Ammon's horn (tissue), 1 donor: ENCODE results near the gene CHMP4A.
"Not testable (repeated sequence)": the region's sequence is repeated elsewhere in the genome, so short reads cannot be mapped to it uniquely, and the experiment has no call there.

ENCODE experiments used
- DNase-seq: peaks from one replicate; pipeline ENCODE4 v3.0.0-alpha.2; 2016; ENCODE audit warnings: low spot score

The CHMP4A gene

DNA sequence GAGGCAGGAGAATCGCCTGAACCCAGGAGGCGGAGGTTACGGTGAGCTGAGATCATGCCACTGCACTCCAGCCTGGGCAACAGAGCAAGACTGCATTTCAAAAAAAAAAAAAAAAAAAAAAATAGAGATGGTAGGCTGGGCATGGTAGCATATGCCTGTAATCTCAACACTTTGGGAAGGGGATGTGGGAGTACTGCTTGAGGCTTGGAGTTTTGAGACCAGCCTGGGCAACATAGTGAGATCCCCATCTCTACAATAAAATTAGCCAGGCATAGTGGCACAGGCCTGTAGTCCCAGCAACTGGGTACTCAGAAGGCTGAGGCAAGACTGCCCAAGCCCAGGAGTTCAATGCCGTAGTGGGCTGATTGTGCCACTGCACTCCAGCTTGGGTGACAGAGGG, 9.7 kb upstream of the CHMP4A start:
- not testable (repeated sequence) for DNase-seq

DNA sequence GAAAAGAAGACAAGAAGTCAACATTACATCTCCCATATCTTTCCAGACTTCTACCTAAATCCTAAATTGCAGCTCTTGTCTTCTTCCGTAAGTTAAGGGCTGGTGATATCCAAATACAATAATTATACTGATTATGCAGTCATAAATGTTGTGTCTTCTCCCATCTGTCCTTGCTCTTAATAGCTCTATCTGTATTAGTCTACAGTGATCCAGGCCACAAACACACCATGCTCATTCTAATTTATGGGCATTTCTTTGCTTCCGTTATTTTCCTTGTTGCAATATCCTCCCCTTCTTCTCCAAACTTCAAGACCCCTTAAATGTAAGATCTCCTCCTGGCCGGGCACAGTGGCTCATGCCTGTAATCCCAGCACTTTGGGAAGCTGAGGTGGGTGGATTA, 6.2 kb upstream of the CHMP4A start:
- no peak for DNase-seq

DNA sequence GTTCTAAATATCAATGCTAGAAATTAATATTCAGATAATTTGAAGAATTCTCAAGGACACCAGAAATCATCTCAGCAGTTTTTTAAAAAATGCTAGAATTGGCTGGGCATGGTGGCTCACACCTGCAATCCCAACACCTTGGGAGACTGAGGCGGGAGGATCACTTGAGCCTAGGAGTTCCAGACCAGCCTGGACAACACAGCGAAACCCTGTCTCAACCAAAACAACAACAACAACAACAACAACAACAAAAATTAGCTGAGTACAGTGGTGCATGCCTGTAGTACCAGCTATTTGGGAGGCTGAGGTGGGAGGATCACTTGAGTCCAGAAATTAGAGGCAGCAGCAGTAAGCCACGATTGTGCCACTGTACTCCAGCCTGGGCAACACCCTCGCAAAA, 5.8 kb upstream of the CHMP4A start:
- DNase-seq: no peak

DNA sequence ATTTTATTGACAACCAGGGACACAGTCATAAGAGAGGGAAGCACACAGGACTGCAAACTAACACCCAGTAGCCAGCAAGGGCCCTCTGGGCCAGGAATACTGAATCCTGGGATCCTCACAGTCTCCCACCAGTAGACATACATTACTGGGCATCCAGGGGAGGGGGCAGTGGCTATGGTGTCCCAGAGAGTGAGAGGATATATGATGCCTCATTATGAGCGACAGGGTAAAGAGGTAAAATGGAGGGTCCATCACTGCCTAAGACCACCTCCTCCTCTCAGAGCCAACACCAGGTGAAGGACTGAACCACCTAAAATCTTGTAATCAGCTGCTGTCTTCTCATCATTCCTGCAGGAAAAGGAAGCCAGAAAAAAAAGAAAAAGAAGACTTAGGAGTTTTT, 3.6 kb upstream of the CHMP4A start:
- DNase-seq: not testable (repeated sequence)

DNA sequence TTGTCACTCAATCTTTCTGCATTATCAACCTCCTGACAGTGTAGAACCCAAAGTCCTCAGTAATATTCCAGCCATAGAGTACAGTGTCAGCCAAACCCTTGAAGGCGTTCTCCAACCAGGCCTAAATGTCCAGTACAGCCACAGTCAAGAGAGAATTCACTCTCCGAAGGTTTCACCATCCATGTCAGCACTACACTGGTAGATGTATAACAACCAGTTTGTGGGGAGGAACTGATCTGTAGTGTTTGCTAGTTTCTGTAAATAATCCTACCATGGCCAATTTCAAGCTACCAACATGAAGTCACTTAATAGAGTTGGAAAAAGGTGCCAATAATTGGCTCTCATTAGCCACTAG, 3.0 kb upstream of the CHMP4A start:
- no peak for DNase-seq

DNA sequence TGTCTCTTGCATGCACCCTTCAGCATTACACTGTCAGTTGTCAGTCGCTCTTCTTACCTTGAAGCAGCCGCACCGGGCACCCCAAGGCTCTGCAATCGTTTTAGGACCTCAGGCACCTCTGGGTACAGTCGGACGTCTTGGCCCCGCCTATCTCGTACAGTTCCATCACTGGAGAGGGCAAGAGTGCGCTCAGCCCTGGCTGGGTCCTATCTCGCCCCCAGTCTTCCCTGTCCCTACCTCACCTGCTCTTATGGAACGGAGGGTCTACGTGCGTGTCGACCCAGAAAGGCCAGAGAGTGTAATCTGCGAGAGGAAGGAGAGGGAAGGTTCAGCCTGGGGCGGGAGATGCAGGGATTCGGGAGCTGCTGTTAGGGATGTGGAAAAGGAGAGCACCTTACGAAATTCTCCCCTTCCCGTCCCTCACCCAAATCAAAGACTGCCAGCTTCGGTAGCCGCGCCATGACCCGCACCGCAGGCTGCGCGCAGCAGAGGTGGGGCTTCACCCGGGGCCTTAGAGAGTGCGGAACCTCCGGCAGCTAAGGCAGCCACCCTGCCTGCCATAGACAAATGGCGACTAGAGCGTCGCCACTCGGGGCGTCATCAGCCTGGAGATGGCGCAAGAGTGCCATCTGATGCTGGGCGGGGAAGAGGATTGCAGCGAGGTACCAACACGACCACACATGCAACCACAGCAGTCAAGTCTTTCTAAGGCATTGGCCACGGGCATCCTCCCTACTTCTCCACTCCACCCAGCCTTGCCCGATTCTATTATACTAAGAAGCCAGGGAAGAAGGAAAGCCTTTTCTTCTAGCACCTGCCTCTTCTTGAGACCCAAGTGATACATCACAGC, 2.4 kb upstream of the CHMP4A start, which contains the start of gene MDP1:
MDP1 (minus strand) TSS at position 572 of the 850 bp plus-strand sequence; CDS start at position 461, 111 bp downstream.
- DNase-seq: peak; percentile 97

DNA sequence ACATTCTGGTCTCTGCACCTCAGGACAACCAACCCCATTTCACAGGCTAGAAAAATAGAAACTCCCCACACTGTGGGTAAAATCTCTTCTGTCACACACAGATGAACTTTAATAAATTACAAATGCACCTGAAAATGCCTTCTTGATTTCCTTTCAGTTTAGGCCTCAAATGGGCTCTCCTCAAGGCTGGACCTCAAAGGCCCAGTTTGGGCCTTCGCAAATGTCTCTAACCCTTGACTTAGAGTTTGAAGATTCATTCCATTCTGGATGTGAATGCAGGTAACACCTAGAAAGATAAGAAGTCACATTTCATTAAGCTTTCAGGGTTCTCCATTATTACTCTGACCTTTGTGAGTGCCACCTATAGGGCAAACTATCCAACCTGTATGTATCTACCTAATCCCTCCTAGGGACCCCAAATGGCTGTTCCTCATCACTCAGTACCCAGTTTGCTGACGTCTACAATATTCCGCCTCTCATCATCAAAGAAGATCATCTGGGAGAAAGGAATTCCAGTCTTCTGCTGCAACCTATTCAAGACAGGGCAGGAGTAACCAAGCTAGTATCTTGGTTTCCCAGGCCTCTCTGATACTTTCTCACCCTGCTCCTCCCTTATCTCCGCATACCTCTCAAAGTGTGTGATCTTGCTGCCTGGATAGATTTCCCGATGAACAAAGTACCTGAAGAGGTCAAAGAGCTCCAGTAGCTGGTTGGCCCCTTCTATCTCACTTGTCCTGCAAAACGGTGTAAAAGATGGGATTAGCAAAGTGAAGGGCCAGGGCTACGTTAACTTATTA, 776 bp upstream of the CHMP4A start:
- DNase-seq: no peak

DNA sequence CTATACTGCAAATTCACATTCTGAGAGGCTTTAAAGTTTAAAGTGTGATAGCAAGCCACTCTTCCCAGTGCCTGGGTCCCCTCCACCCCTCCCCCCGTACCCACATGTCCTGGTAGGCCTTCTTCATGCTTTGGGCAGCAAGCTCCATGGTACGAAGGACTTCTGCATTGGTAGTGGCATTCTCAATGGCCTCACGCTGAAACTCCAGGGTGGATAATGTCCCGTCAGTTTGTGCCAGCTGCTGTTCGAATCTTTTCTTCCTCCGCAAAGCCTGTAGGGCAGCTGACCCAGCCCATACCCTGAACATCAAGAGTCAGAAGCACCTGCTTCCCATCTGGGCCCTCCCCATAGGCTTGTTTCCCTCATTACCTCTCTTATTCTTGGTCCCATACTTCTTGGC, 2.0 kb downstream of the CHMP4A start:
- DNase-seq: no peak

DNA sequence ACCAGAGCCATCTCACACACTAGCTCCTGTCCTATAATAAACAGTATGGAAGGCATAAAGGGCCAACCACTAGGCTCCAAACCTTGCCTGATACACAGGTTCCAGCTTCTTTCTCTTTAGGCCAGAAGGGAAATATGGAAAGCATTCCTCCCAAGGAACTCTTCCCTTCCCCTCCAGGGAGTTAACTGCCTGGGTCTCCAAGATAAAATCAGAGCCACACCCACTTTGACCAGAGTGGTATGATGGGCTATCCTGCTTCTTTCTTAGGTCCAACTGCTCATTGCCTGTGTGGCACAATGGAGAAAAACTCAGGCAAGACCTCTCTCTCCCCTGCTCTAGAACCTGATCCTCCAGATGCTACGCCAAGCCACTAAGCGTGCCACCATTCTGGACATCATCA, 5.7 kb downstream of the CHMP4A start:
- DNase-seq: no peak

DNA sequence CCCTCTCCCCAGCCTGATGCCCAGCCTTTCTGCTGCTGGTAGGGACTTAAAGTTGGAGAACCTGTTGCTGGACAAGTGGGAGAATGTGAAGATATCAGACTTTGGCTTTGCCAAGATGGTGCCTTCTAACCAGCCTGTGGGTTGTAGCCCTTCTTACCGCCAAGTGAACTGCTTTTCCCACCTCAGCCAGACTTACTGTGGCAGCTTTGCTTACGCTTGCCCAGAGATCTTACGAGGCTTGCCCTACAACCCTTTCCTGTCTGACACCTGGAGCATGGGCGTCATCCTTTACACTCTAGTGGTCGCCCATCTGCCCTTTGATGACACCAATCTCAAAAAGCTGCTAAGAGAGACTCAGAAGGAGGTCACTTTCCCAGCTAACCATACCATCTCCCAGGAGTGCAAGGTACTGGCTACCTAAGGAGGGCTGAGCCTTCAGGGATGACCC, 6.2 kb downstream of the CHMP4A start:
- no peak for DNase-seq

DNA sequence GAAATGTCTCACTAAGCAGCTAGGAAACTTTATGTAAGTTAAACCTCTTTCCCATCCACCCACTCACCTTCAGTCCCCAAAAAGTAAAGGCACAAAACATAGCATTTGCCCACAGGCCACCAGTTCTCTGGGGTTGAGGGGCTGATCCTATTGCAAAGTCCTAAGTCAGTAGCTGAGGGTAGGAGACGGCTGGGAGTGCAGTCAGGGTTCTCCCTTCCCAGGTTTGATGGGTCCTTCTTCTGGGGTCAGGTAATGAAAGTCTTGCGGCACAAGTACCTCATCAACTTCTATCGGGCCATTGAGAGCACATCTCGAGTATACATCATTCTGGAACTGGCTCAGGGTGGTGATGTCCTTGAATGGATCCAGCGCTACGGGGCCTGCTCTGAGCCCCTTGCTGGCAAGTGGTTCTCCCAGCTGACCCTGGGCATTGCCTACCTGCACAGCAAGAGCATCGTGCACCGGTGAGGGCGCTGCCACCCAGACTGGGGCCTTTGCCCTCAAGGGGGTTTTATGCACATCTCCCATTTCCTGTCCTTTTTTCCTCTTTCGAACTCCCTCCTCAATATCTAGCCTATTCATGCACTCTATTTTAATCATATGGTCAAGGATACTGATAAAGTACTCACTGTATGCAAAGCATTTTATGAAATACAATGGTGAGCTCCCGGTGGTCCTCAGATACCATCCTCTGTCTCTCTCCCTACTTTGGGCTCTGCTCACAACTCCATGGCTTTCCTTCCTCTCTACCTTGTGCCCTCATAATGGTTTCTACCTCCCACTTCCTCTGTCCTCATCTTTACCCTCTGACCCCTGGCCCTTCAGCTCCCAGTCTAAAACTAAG, 6.8 kb downstream of the CHMP4A start:
- DNase-seq: no peak

DNA sequence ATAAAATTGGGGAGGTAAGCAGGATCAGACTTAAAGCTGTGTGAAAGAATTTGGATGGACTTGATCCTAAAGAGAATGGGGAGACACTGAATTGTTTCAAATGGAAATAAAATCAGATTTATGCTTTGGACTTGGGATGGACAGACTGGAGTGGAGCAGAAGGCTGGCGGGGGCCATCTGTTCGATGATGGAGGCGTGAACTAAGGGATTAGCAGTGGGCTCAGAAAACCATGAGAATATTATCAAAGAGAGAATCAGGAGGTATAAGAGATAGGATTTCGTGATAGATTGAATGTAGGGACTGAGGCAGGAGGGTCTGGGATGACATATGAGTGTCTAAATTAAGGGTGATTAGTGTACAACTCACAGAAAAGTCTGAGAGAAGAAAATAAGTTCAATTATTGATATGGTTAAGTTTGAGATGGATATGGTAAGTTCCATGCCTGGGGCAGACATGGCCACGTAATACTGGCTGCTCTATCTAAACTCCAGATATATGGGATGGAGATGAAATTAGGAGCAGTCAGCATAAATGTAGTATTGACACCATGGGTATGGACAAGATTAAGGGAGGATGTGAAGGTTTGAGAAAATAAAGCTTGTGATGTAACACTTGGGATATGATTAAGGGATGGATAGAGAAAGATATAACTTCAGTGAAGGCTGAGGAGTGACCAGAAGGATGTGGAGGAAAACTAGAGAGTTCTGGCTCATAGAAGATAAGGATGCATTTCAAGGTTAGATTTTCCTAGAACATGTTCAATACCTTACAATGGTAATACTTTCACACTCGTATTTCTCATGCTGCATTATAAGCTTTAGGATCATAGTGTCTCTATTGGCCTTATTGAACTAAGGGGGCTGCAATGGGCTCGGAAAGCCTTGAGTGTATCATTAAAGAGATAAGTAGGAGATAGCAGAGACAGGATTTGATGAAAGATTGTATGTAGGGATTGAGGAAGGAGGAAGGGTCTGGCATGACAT, 8.8 kb downstream of the CHMP4A start:
- no peak for DNase-seq

DNA sequence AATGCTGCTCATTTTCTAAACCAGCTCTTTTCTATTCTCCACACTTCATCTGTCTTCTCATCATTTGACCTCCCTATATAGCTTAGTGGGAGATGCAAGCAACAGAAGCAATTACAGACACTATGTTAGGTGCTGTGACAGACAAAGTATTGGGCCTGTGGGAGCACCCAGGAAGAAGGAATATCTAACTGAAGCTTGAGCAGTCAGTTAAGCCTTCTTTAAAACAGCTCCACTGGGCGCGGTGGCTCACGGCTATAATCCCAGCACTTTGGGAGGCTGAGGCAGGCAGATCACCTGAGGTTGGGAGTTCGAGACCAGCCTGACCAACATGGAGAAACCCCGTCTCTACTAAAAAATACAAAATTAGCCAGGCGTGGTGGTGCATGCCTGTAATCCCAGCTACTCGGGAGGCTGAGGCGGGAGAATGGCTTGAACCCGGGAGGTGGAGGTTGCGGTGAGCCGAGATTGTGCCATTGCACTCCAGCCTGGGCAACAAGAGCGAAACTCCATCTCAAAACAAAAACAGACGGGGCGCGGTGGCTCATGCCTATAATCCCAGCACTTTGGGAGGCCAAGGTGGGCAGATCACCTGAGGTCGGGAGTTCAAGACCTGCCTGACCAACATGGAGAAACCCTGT, 9.9 kb downstream of the CHMP4A start:
- not testable (repeated sequence) for DNase-seq

DNA sequence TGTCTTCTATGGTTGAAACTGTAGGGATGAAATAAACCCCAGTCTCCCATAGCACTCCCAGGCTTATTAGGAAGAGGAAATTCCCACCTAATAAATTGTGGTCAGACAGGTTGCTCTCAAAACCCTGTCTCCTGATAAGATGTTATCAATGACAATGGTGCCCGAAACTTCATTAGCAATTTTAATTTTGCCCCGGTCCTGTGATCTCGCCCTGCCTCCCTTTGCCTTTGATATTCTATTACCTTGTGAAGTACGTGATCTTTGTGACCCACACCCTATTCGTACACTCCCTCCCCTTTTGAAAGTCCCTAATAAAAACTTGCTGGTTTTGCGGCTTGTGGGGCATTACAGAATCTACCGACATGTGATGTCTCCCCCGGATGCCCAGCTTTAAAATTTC, 10.8 kb downstream of the CHMP4A start:
- not testable (repeated sequence) for DNase-seq

DNA sequence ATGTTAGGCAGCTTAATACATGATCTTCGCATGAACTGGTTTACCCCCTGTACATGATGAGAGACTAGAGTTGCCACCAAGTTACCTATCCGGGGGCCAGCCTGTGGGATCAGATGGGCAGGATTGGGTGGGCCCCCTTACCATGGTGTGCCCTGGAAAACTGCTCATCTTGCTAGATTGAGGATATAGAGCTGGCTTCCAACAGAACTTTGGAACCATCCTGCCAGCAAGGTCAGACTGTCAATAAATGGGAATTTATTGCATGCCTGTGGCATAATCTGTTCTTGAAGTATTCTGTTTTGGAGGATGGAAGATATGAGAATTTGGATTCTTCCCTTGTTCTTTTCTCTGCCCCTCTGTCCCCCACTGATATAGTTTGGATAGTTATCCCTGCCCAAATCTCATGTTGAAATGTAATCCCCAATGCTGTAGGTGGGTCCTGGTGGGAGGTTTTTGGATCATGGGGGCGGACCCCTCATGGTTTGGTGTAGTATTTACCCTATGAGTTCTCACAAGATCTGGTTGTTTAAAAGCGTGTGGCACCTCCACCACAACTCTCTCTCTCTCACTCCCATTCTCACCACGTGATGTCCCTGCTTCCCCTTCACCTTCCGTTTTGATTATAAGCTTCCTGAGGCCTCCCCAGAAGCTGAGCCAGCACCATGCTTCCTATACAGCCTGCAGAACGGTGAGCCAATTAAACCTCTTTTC, 14.3 kb downstream of the CHMP4A start:
- DNase-seq: no peak

DNA sequence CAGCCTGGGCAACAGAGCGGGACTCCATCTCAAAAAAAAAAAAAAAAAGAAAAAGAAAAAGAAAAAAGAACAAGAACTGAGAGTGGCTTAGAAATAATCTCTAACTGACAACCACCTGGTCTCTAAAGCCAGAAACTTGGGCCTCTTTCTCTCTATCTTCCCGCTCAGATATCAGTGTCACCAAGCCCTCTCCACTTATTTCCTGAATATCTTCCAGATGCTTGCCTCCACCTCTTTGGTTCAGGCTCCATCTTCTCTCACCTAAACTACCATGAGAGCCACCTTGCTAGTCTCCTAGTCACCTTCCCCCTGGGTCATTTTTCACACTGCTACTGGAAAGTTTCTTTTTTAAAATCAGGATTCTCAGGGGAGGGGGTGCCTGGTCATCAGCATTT, 16.2 kb downstream of the CHMP4A start:
- DNase-seq: no peak

DNA sequence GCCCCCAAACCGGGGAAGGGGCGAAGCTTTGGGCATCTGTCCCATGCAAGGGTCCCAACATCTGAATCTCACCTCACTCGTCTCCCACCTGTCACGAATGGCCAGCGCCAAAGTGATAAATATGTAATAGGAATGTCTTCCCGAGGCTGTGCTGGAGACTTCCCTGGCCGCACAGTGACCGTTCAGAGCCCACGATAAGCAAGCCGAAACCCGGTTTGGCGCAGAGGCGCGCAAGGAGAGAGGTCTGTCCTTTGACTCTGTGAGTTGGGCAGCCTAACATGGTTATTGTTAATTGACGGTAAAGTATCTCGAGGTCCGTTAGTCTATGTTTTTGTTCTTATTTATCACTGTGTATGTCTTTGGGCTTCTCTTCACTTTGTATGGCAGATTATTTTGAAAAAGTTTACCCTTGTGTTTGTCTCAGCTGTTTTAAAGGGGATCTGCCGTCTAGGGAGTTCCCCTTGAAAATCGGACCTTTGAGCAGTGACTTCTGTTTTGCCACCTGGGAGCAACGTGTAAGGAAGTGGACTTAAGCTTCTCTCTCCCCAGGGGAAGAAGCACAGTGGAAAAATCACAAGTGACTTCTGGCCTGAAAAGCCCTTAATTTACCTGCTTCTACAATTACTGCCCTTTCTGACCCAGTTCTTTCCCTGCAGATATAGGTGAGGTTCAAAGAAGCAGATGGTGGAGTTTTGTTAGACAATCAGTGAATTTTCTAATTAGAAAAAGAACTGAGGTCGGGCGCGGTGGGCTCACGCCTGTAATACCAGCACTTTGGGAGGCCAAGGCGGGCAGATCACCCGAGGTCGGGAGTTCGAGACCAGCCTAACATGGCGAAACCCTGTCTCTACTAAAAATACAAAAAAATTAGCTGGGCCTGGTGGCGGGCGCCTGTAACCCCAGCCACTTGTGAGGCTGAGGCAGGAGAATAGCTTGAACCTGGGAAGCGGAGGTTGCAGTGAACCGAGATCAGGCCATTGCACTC, 16.9 kb downstream of the CHMP4A start:
- no peak for DNase-seq

DNA sequence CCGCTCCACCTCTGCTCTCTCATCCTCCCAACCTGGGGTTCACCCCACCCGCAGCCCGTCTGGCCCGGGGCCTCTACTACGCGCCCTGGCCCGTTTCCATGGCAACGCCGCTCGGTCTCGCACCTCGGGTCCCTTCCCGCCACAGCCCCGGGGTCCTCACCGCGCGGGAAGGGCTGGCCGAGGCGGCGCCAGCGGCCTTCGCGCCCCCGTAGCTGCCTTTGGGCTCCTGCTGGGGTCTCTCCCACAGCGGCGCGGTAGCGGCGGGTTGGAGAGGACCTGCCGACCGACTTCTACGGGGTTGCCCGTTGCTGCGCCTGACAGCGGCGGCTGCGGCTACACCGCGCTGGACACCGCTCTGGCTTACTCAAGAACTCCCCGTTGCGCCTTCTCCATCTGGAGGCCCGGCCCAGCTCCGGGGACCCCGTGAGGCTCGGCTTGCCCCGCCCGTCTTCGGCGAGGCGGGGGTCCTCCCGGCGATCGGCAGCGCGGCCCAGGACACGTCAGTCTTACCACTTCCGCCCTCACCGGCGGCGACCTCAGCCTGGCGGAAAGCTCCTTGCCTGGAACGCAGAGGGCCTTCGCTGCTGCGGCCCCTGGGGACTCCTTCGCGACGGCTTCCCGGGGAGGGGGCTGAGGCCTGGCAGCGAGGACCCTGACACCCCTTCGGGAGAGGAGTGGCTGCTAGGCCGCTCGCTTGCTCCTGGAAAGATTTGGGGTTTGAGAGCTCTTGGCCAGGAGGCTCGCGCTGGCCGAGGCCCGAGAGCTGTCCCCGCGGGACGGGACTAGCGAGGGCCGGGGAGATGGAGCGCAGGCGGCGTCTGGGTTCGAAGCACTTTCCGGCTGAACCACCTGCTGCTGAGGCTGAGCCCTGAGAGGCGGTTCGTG, 17.9 kb downstream of the CHMP4A start, which contains the start of gene TM9SF1:
TM9SF1 (minus strand) TSS at position 256 of the 885 bp plus-strand sequence. CDS start 422 bp downstream, outside the sequence.
- peak; percentile 93 for DNase-seq
